Transverse colon (tissue), 4 donors: ENCODE measurements around the gene XNDC1N. TPM values are rescaled to one million over a fixed set of nuclear protein-coding genes. Genes with fewer than 3 reads are reported as not detected.

ENCODE experiments used
- DNase-seq: peaks from one replicate; pipeline ENCODE4 v3.0.0-alpha.2; 2019
- H3K27ac ChIP-seq, 4 donors: fragments of 200-600 bp; sonication (generic); 2 replicates each; pipeline ENCODE4 v1.5.1; 2016 to 2018; ENCODE audit warnings: inconsistent platforms in 4 of 4
- H3K27me3 ChIP-seq: fragments of 200-600 bp; sonication (generic); 2 replicates; pipeline ENCODE4 v1.5.1; 2017; ENCODE audit warnings: inconsistent platforms
- H3K36me3 ChIP-seq, 4 donors: fragments of 200-600 bp; sonication (generic); 2 replicates each; pipeline ENCODE4 v1.5.1; 2017 to 2019; ENCODE audit warnings: inconsistent platforms in 4 of 4
- H3K4me1 ChIP-seq, 4 donors: fragments of 200-600 bp; sonication (generic); 2 replicates each; pipeline ENCODE4 v1.5.1; 2017 to 2020; ENCODE audit warnings: inconsistent platforms in 4 of 4
- H3K4me3 ChIP-seq, 4 donors: fragments of 200-600 bp; sonication (generic); 1 replicate in 1 of 4; 2 replicates in 3 of 4; pipeline versions ENCODE4 v1.5.1 to v1.6.1; 2017 to 2019; ENCODE audit warnings: inconsistent platforms in 4 of 4
- H3K9me3 ChIP-seq, 2 donors: fragments of 200-600 bp; sonication (generic); 2 replicates each; pipeline ENCODE4 v1.5.1; 2017 to 2019; ENCODE audit warnings: inconsistent platforms in 2 of 2
- CTCF ChIP-seq, 5 experiments: fragments of 200-600 bp in 3 of 5; fragments of 450-650 bp in 2 of 5; sonication (generic) in 3 of 5; IDR thresholded peaks; 1 replicate in 2 of 5; 2 replicates in 3 of 5; pipeline ENCODE4 v1.5.1; 2016 to 2017; ENCODE audit warnings: antibody characterized with exemption in 5 of 5, inconsistent platforms in 3 of 5, mild to moderate bottlenecking in 2 of 5, moderate library complexity in 1 of 5
- EP300 ChIP-seq: sonication (generic); formaldehyde crosslinking; IDR thresholded peaks from one replicate; pipeline ENCODE4 v1.6.1; 2017; ENCODE audit warnings: antibody characterized with exemption, low read depth
- POLR2A ChIP-seq: fragments of 450-650 bp; IDR thresholded peaks from one replicate; pipeline ENCODE4 v1.6.1; 2016; ENCODE audit warnings: antibody characterized with exemption, mild to moderate bottlenecking, moderate library complexity
- POLR2AphosphoS5 ChIP-seq, 3 donors: sonication (generic); formaldehyde crosslinking; IDR thresholded peaks; one replicate each; pipeline ENCODE4 v1.6.1; 2016; ENCODE audit warnings: antibody characterized with exemption in 3 of 3
- WGBS, 2 donors: methylation state at CpG; one replicate each; pipeline ENCODE4 v1.1.5; 2018; ENCODE audit warnings: low coverage in 1 of 2; 5-methylcytosine and 5-hydroxymethylcytosine counted together
- in situ Hi-C, 4 donors: fragments of 200-750 bp; cut with MboI; loops; one replicate each; pipeline versions ENCODE4 v1.15.0 to v1.15.1; 2017; ENCODE audit warnings: low sequenced_read_pairs in 3 of 4, low pct_ligation_motif_present in 1 of 4, low pct_unique_long_range_greater_than_20kb in 1 of 4
- intact Hi-C: fragments of 100-400 bp; cut with DNase I; formaldehyde crosslinking; loops from one replicate; pipeline ENCODE4 v1.15.1; 2023; ENCODE audit warnings: low total_unique reads
- total RNA-seq, 4 donors: library from RNA; depleted of rRNA; stranded (reverse); fragments of >200 nt; gene quantifications; one replicate each; pipeline ENCODE4 v1.1.0, GENCODE V29; 2016

Gene XNDC1N
- total RNA-seq, 4 donors from 2014 or later, result 7.9 to 68.5 (median 15.6) TPM

DNA sequence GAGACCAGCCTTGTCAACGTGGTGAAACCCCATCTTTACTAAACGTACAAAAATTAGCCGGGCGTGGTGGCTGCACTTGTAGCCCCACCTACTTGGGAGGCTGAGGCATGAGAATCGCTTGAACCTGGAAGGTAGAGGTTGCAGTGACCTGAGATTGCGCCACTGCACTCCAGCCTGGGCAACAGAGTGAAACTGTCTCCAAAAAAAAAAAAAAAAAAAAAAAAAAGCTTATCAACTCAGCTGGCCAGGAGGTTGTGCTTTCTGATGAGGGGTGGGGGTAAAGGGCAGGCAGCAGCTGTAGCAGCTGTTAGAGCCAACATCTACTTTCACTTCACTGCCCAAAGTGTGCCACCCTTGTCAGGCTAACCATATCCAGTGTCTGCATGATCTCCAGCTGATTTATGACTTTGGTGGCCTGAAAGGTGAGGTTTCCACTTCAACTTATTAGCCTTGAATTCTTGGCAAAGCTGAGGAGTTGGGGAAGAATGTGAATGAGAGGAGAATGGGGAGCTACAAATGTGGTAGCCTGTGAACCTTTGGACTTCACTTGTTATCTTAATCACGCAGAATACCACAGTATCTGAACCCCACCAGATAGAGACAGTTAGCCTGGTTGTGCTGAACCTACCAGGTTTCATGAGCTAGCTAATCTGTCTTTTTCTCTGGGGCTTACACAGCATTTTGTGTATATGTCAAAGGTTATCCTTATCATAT lies 20.1 kb upstream of the XNDC1N start:
- Histone ChIP-seq H3K9me3 (no peaks in the 10 kb centered on the region), H3K27me3 (no peaks in the 10 kb centered on the region), H3K4me1 (peaks cover 11 to 34% (median 20%) of the 10 kb centered on the region in 4 donors), H3K36me3 (no peaks in the 10 kb centered on the region), H3K27ac (peak overlapping the region in 3 of 4 donors; percentile 35 to 69 (median 66)), H3K4me3 (no peak overlapping the region)
- 60 to 70% methylated on average over 1 to 7 of the region's 7 CpGs for WGBS, 2 donors
- peak; percentile 31 for DNase-seq
- intact Hi-C loops (no loop called here), in situ Hi-C loops (no loop called here)
- no peak for TF ChIP-seq POLR2AphosphoS5 (IDR thresholded peaks at IDR 0.05)
- TF ChIP-seq CTCF (IDR thresholded peaks at IDR 0.05), result no peak
- no peak for TF ChIP-seq POLR2A
- no peak for TF ChIP-seq EP300

DNA sequence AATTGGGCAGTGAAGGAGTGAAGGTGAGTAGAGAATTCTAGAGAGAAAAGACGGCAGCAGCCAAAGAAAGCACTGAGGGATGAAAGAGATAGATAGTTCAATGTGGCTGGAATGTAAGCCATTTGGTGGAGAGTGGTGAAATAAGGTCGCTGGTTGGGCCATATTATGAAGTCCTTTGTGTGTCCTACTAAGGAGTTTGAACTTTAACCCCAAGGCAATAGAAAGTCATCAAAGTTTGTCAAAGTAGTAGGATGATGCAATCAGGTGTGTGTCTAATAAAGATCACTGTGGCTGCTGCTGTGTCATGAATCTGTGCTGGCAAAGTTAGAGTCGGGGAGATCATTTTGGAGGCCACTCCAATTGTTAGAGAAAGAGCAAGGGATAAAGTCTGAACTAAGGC lies 19.1 kb upstream of the XNDC1N start:
- WGBS, 2 donors, result 62 to 63% methylated on average over 3 of the region's 3 CpGs
- peaks cover 11 to 34% (median 20%) of the 10 kb centered on the region in 4 donors for H3K4me1 ChIP-seq
- intact Hi-C loops (no loop called here), in situ Hi-C loops (no loop called here)
- DNase-seq, result no peak
- H3K4me3 ChIP-seq, result no peak overlapping the region
- TF ChIP-seq POLR2A, result no peak
- no peak for TF ChIP-seq EP300
- peak in 1 of 3 donors; percentile 18 for TF ChIP-seq POLR2AphosphoS5 (IDR thresholded peaks at IDR 0.05)
- TF ChIP-seq CTCF (IDR thresholded peaks at IDR 0.05), result no peak
- no peaks in the 10 kb centered on the region for H3K27me3 ChIP-seq
- H3K27ac ChIP-seq, result peak overlapping the region in 3 of 4 donors; percentile 35 to 69 (median 66)
- H3K36me3 ChIP-seq, result no peaks in the 10 kb centered on the region
- no peaks in the 10 kb centered on the region for H3K9me3 ChIP-seq

DNA sequence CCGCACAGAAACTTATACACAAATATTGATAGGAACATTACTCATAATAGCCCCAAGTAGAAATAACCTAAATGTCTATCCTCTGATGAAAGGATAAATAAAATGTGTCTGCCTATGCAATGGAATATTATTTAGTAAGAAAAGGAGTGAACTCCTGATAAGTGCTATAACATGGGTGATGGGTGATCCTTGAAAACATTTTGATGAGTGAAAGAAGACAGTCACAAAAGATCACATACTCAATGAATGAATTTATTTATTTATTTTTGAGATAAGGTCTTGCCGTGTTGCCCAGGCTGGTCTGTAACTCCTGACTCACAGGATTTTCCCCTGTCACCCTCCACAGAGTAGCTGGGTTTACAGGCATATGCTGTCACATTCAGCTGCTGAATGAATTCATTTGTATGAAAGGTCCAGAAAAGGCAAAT lies 17.8 kb upstream of the XNDC1N start:
- H3K9me3 ChIP-seq, result no peaks in the 10 kb centered on the region
- no peaks in the 10 kb centered on the region for H3K36me3 ChIP-seq
- 67 to 71% methylated on average over 2 of the region's 2 CpGs for WGBS, 2 donors
- intact Hi-C loops, result loop anchor here (1.0 kb wide), 1 partner anchor 35 kb away; no protein-coding TSS in a partner anchor
- H3K4me3 ChIP-seq, result no peak overlapping the region
- no peak for DNase-seq
- H3K4me1 ChIP-seq, result peaks cover 11 to 34% (median 21%) of the 10 kb centered on the region in 4 donors
- no peak overlapping the region for H3K27ac ChIP-seq
- H3K27me3 ChIP-seq, result no peaks in the 10 kb centered on the region
- in situ Hi-C loops, result no loop called here
- TF ChIP-seq EP300 (no peak), POLR2AphosphoS5 (IDR thresholded peaks at IDR 0.05) (no peak), POLR2A (no peak), CTCF (IDR thresholded peaks at IDR 0.05) (no peak)

- Histone ChIP-seq H3K4me3 (no peak overlapping the region), H3K36me3 (peaks cover 0 to 6% (median 0%) of the 10 kb centered on the region in 4 donors), H3K9me3 (no peaks in the 10 kb centered on the region), H3K4me1 (peaks cover 0 to 15% (median 5%) of the 10 kb centered on the region in 4 donors), H3K27me3 (no peaks in the 10 kb centered on the region), H3K27ac (no peak overlapping the region)
- 81 to 85% methylated on average over 6 of the region's 6 CpGs for WGBS, 2 donors
- in situ Hi-C loops (no loop called here), intact Hi-C loops (no loop called here)
- TF ChIP-seq CTCF (IDR thresholded peaks at IDR 0.05) (no peak), POLR2A (no peak), POLR2AphosphoS5 (IDR thresholded peaks at IDR 0.05) (no peak)
- DNase-seq, result no peak
Measured at GRCh38 chr11:71940561-71941219, 12.3 kb upstream of the XNDC1N start.
